Measurements from ENCODE around the gene SPHK1.

Gene SPHK1

DNA sequence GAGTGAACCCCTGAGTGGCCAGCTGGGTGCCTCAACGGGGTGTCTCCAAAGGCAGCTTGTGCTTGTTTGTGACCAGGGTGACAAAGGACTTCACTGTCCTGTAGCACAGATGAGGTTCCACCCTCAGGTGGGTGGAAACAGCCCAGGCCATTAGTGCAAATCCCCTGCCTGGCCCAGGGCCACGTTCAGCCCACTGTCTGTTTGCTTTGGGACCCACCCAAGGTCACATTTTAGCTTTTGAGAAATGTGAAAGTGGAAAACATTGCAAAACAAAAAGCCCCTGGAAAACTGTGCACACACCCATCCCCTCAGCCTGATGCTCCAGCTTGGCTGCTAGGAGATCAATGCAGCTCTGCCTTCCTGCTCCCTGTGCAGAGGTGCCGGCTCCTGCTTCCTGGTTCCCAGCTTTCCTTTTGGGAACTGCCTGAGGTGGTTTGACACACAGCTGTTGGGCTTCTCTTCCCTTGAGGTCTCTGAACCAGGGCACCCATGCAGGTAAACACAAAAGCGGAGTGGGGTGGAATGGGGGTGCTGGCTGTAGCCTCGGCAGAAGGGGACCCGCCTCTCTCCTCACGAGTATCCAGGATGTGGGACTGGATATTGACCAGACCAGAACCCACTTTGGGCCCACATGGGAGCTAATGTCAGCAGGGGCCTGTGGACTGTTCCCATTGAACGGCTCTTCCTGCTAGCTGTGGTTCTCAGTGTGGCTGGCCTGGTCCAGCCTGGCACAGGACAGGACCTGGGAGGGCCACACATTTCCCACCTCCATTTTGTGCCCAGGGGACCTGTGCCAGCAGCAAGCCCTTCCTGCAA lies 7.9 kb upstream of the SPHK1 start:
- no peak for TF ChIP-seq SIN3A (IDR thresholded peaks at IDR 0.05; ENCODE audit: borderline replicate concordance, insufficient read depth, low read length)
- TF ChIP-seq, protein P1, sequence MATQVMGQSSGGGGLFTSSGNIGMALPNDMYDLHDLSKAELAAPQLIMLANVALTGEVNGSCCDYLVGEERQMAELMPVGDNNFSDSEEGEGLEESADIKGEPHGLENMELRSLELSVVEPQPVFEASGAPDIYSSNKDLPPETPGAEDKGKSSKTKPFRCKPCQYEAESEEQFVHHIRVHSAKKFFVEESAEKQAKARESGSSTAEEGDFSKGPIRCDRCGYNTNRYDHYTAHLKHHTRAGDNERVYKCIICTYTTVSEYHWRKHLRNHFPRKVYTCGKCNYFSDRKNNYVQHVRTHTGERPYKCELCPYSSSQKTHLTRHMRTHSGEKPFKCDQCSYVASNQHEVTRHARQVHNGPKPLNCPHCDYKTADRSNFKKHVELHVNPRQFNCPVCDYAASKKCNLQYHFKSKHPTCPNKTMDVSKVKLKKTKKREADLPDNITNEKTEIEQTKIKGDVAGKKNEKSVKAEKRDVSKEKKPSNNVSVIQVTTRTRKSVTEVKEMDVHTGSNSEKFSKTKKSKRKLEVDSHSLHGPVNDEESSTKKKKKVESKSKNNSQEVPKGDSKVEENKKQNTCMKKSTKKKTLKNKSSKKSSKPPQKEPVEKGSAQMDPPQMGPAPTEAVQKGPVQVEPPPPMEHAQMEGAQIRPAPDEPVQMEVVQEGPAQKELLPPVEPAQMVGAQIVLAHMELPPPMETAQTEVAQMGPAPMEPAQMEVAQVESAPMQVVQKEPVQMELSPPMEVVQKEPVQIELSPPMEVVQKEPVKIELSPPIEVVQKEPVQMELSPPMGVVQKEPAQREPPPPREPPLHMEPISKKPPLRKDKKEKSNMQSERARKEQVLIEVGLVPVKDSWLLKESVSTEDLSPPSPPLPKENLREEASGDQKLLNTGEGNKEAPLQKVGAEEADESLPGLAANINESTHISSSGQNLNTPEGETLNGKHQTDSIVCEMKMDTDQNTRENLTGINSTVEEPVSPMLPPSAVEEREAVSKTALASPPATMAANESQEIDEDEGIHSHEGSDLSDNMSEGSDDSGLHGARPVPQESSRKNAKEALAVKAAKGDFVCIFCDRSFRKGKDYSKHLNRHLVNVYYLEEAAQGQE (IDR thresholded peaks at IDR 0.05; ENCODE audit: insufficient read depth in 1 of 2, low read depth in 2 of 2, low read length in 2 of 2), result no peak
- TF ChIP-seq POLR2AphosphoS5 (IDR thresholded peaks at IDR 0.05; ENCODE audit: low read depth, low read length), result no peak
- TF ChIP-seq TAF1 (IDR thresholded peaks at IDR 0.05; ENCODE audit: borderline replicate concordance, insufficient read depth, low read length), result no peak
- no peak for TF ChIP-seq FOXP2 (optimal IDR thresholded peaks at IDR 0.05; ENCODE audit: borderline replicate concordance, extremely low read depth, extremely low read length, insufficient read depth)

GRCh38 chr17:76378548-76379274 lies 5.7 kb upstream of the SPHK1 start:
- TF ChIP-seq FOXP2 (optimal IDR thresholded peaks at IDR 0.05; ENCODE audit: borderline replicate concordance, extremely low read depth, extremely low read length, insufficient read depth) (no peak), TAF1 (IDR thresholded peaks at IDR 0.05; ENCODE audit: borderline replicate concordance, insufficient read depth, low read length) (no peak), SIN3A (IDR thresholded peaks at IDR 0.05; ENCODE audit: borderline replicate concordance, insufficient read depth, low read length) (no peak), POLR2AphosphoS5 (IDR thresholded peaks at IDR 0.05; ENCODE audit: low read depth, low read length) (no peak)
- TF ChIP-seq, protein P1 (IDR thresholded peaks at IDR 0.05; ENCODE audit: insufficient read depth in 1 of 2, low read depth in 2 of 2, low read length in 2 of 2), result no peak

- TF ChIP-seq TAF1 (IDR thresholded peaks at IDR 0.05; ENCODE audit: borderline replicate concordance, insufficient read depth, low read length), result no peak
- TF ChIP-seq SIN3A (IDR thresholded peaks at IDR 0.05; ENCODE audit: borderline replicate concordance, insufficient read depth, low read length), result no peak
- no peak for TF ChIP-seq FOXP2 (optimal IDR thresholded peaks at IDR 0.05; ENCODE audit: borderline replicate concordance, extremely low read depth, extremely low read length, insufficient read depth)
- TF ChIP-seq, protein P1 (IDR thresholded peaks at IDR 0.05; ENCODE audit: insufficient read depth in 1 of 2, low read depth in 2 of 2, low read length in 2 of 2), result no peak
- TF ChIP-seq POLR2AphosphoS5 (IDR thresholded peaks at IDR 0.05; ENCODE audit: low read depth, low read length), result no peak
Observed at GRCh38 chr17:76379275-76379641, 5.2 kb upstream of the SPHK1 start.

- TF ChIP-seq TAF1 (IDR thresholded peaks at IDR 0.05; ENCODE audit: borderline replicate concordance, insufficient read depth, low read length), result no peak
- TF ChIP-seq POLR2AphosphoS5 (IDR thresholded peaks at IDR 0.05; ENCODE audit: low read depth, low read length), result no peak
- TF ChIP-seq FOXP2 (optimal IDR thresholded peaks at IDR 0.05; ENCODE audit: borderline replicate concordance, extremely low read depth, extremely low read length, insufficient read depth), result no peak
- TF ChIP-seq SIN3A (IDR thresholded peaks at IDR 0.05; ENCODE audit: borderline replicate concordance, insufficient read depth, low read length), result no peak
- TF ChIP-seq, protein P1 (IDR thresholded peaks at IDR 0.05; ENCODE audit: insufficient read depth in 1 of 2, low read depth in 2 of 2, low read length in 2 of 2), result no peak
Observed at GRCh38 chr17:76379646-76380376, 4.6 kb upstream of the SPHK1 start.

All from PFSK-1 (cell line).